Heart right ventricle (tissue), 16 donors: ENCODE results near the gene DHX30. TPM values are rescaled to one million over a fixed set of nuclear protein-coding genes. Genes with fewer than 3 reads are reported as not detected.
A peak's percentile ranks its signal among the peaks of the same experiment; 100 is the strongest.
"Not testable (repeated sequence)": the region's sequence is repeated elsewhere in the genome, so short reads cannot be mapped to it uniquely, and the experiment has no call there.

Experiments used
- ATAC-seq, 8 donors: fragments of 200-7000 bp; cut with Tn5 transposase; one replicate each; pipeline ENCODE4 v1.9.1; 2020; ENCODE audit warnings: mild to moderate bottlenecking in 8 of 8, moderate library complexity in 8 of 8, moderate number of reproducible peaks in 1 of 8
- DNase-seq, 2 donors: peaks; one replicate each; pipeline ENCODE4 v3.0.0-alpha.2; 2020
- H3K27ac ChIP-seq, 10 donors: fragments of 200-600 bp; sonication (generic) in 2 of 10; one replicate each; pipeline versions ENCODE4 v1.5.0 to v1.8.0; 2020 to 2022; ENCODE audit warnings: mild to moderate bottlenecking in 3 of 10
- H3K27me3 ChIP-seq, 7 donors: fragments of 200-600 bp; one replicate each; pipeline ENCODE4 v1.8.0; 2021 to 2022; ENCODE audit warnings: mild to moderate bottlenecking in 2 of 7
- H3K36me3 ChIP-seq, 9 donors: fragments of 200-600 bp; sonication (generic) in 1 of 9; one replicate each; pipeline versions ENCODE4 v1.5.0 to v1.8.0; 2020 to 2022; ENCODE audit warnings: mild to moderate bottlenecking in 2 of 9
- H3K4me1 ChIP-seq, 9 donors: fragments of 200-600 bp; sonication (generic) in 1 of 9; one replicate each; pipeline versions ENCODE4 v1.5.0 to v1.8.0; 2020 to 2022; ENCODE audit warnings: mild to moderate bottlenecking in 4 of 9
- H3K4me3 ChIP-seq, 10 donors: fragments of 200-600 bp; sonication (generic) in 2 of 10; one replicate each; pipeline versions ENCODE4 v1.5.0 to v1.8.0; 2020 to 2022; ENCODE audit warnings: mild to moderate bottlenecking in 7 of 10, moderate library complexity in 2 of 10
- H3K9me3 ChIP-seq, 11 donors: fragments of 200-600 bp in 10 of 11; sonication (generic) in 2 of 11; one replicate each; pipeline versions ENCODE4 v1.5.0 to v1.8.0; 2013 to 2022; ENCODE audit warnings: mild to moderate bottlenecking in 2 of 11, control low read depth in 1 of 11, moderate library complexity in 1 of 11
- CTCF ChIP-seq, 9 donors: fragments of 200-600 bp; sonication (generic) in 2 of 9; IDR thresholded peaks; one replicate each; pipeline versions ENCODE4 v1.5.0 to v1.8.0; 2021 to 2022; ENCODE audit warnings: antibody characterized with exemption in 9 of 9, mild to moderate bottlenecking in 5 of 9, moderate library complexity in 1 of 9
- WGBS, 2 donors: extraction: QIAGEN DNeasy Blood & Tissue Kit; methylation state at CpG; one replicate each; pipeline ENCODE4 v1.1.7; 2013; ENCODE audit warnings: inconsistent platforms in 1 of 2; 5-methylcytosine and 5-hydroxymethylcytosine counted together
- intact Hi-C, 10 donors: fragments of 100-400 bp; cut with DNase I; formaldehyde crosslinking; loops; one replicate each; pipeline versions ENCODE4 v1.11.1 to v1.14.2; 2022
- polyA plus RNA-seq, 2 donors: library from polyadenylated mRNA; stranded (reverse); fragments of 200-250 nt; gene quantifications; one replicate each; pipeline ENCODE4 v1.2.3, GENCODE V29; 2013
- total RNA-seq, 10 donors: library from RNA; stranded (reverse); fragmentation: NEBNext Ultra II Directional in 3 of 10; extraction: Animal tissue kit (Norgen Biotek cat#: 25700) in 3 of 10; gene quantifications; one replicate each; pipeline versions ENCODE4 v1.2.1 to v1.2.4, GENCODE V29; 2021 to 2023
- donor health status: Arrhythmogenic right ventricular cardiomyopathy.
- donor health status: ischemic (EF 13 %, LVEDD 7.1; RV severe dilation, severe dysfunction).
- donor health status: healthy with polysubstance abuse.
- donor health status: DM: no; HTN: yes; CAD: no.
- donor health status: DM: no; HTN: no; CAD: no.
- donor health status: ischemic (EF 25% LVEDD 6.9; RV normal size, moderate dysfunction).
- donor health status: ischemic (EF 25% LVEDD 5.7; RV mildly dilated, moderate dysfunction).
- donor health status: healthy.
- donor health status: DM: yes; HTN: yes; CAD: no.
- donor health status: Ischemic cardiomyopathy.
- donor health status: ischemic (EF 35%, LVEDD 5.7; RV mildly dilated, moderate dysfunction).
- donor health status: nonischemic (EF 11% LVEDD 7.7; RV severe dilation, severe dysfunction).
- donor health status: DM: yes; HTN: yes; CAD: no.
- donor health status: PGD.
- donor health status: ischemic (EF 29% LVEDD 5.4; RV normal size, mild dysfunction).
- donor health status: nonischemic (EF 23%, LVEDD 6.1; RV moderate dilation, normal function).

The DHX30 gene
- total and polyA plus RNA-seq, 12 donors = 31.2 to 56.4 (median 44.5) TPM

GRCh38 chr3:47885168-47885567 lies 82.2 kb downstream of the DHX30 start:
- Histone ChIP-seq H3K4me3 (no peak overlapping the region), H3K4me1 (peaks cover under 1 to 34% (median 17%) of the 10 kb centered on the region in 9 donors), H3K27me3 (no peaks in the 10 kb centered on the region), H3K36me3 (peaks cover 0 to 86% (median 8%) of the 10 kb centered on the region in 9 donors), H3K27ac (no peak overlapping the region), H3K9me3 (no peaks in the 10 kb centered on the region)
- intact Hi-C loops = no loop called here
- no peak for TF ChIP-seq CTCF (IDR thresholded peaks at IDR 0.05)
- ATAC-seq (no peak), DNase-seq (no peak)
- WGBS, 2 donors = 93 to 95% methylated on average over 1 of the region's 1 CpG

- H3K9me3 ChIP-seq, DNase-seq, H3K4me3 ChIP-seq, H3K27ac ChIP-seq, ATAC-seq, intact Hi-C loops, H3K27me3 ChIP-seq: not testable (repeated sequence)
- 88 to 93% methylated on average over 9 of the region's 9 CpGs for WGBS, 2 donors
- H3K36me3 ChIP-seq = peaks cover 0 to 76% (median 8%) of the 10 kb centered on the region in 9 donors
- peaks cover 11 to 62% (median 43%) of the 10 kb centered on the region in 9 donors for H3K4me1 ChIP-seq
Observed at GRCh38 chr3:47887991-47888390, 85.1 kb downstream of the DHX30 start.

- ATAC-seq (no peak), DNase-seq (no peak)
- H3K9me3 ChIP-seq = no peaks in the 10 kb centered on the region
- peaks cover 0 to 71% (median 11%) of the 10 kb centered on the region in 9 donors for H3K36me3 ChIP-seq
- WGBS, 2 donors = 82 to 92% methylated on average over 4 of the region's 4 CpGs
- peak overlapping the region in 5 of 10 donors; percentile 77 to 89 (median 80) for H3K27ac ChIP-seq
- H3K4me1 ChIP-seq = peaks cover 11 to 72% (median 54%) of the 10 kb centered on the region in 9 donors
- H3K4me3 ChIP-seq = no peak overlapping the region
- H3K27me3 ChIP-seq = no peaks in the 10 kb centered on the region
- intact Hi-C loops = no loop called here
- no peak for TF ChIP-seq CTCF (IDR thresholded peaks at IDR 0.05)
Observed at GRCh38 chr3:47888986-47889757, 86.2 kb downstream of the DHX30 start.

- peak overlapping the region in 1 of 10 donors; percentile 9 for H3K4me3 ChIP-seq
- peaks cover 11 to 70% (median 54%) of the 10 kb centered on the region in 9 donors for H3K4me1 ChIP-seq
- DNase-seq (no peak), ATAC-seq (peak in 4 of 8 donors; percentile 8 to 64 (median 28))
- 54 to 55% methylated on average over 3 of the region's 3 CpGs for WGBS, 2 donors
- intact Hi-C loops = no loop called here
- no peaks in the 10 kb centered on the region for H3K27me3 ChIP-seq
- H3K9me3 ChIP-seq = no peaks in the 10 kb centered on the region
- peak overlapping the region; percentile 37 to 89 (median 77) for H3K27ac ChIP-seq
- no peak for TF ChIP-seq CTCF (IDR thresholded peaks at IDR 0.05)
- H3K36me3 ChIP-seq = peaks cover 0 to 71% (median 3%) of the 10 kb centered on the region in 9 donors
Observed at GRCh38 chr3:47890126-47890827, 87.3 kb downstream of the DHX30 start.
